ENCODE measurements around the gene SGSM2. TPM values are rescaled to one million over a fixed set of nuclear protein-coding genes. Genes with fewer than 3 reads are reported as not detected.
A peak's percentile ranks its signal among the peaks of the same experiment; 100 is the strongest.

Gene SGSM2
- total RNA-seq, 1 donor from 2014 or later = 56.0 TPM

- Mint-ChIP-seq H3K27ac (ENCODE audit: unreplicated experiment) (no peak overlapping the region), H3K4me3 (ENCODE audit: unreplicated experiment) (no peak overlapping the region), H3K27me3 (ENCODE audit: unreplicated experiment) (no peaks in the 10 kb centered on the region), H3K9me3 (ENCODE audit: unreplicated experiment) (no peaks in the 10 kb centered on the region), H3K36me3 (ENCODE audit: unreplicated experiment) (peaks cover 24% of the 10 kb centered on the region), H3K4me1 (ENCODE audit: unreplicated experiment) (no peaks in the 10 kb centered on the region)
- no peak for DNase-seq (ENCODE audit: extremely low spot score, unreplicated experiment)
- TF ChIP-seq CTCF (IDR thresholded peaks at IDR 0.05) = no peak
Measured at GRCh38 chr17:2319051-2319450, 18.2 kb upstream of the SGSM2 start.

DNA sequence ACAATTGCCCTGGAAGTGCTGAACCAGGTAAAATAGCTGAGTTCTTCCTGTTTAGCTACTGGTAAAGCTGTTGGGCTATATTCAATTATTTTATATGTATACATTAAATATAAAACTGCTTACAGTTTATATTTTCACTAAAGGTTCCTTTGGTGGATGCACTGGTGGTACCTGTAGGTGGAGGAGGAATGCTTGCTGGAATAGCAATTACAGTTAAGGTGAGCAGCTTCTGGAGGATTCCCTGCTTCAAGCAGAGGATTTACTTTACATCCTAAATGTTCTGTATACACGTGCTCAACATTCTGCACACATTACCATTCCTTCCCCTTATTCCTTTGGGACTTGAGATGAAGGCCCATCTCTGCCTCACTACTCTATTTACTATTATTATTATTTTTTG lies 15.9 kb upstream of the SGSM2 start:
- H3K4me3 Mint-ChIP-seq (ENCODE audit: unreplicated experiment) = no peak overlapping the region
- DNase-seq (ENCODE audit: extremely low spot score, unreplicated experiment) = no peak
- H3K4me1 Mint-ChIP-seq (ENCODE audit: unreplicated experiment) = no peaks in the 10 kb centered on the region
- no peak overlapping the region for H3K27ac Mint-ChIP-seq (ENCODE audit: unreplicated experiment)
- H3K27me3 Mint-ChIP-seq (ENCODE audit: unreplicated experiment) = no peaks in the 10 kb centered on the region
- H3K36me3 Mint-ChIP-seq (ENCODE audit: unreplicated experiment) = peaks cover 37% of the 10 kb centered on the region
- no peaks in the 10 kb centered on the region for H3K9me3 Mint-ChIP-seq (ENCODE audit: unreplicated experiment)
- TF ChIP-seq CTCF (IDR thresholded peaks at IDR 0.05) = no peak

DNA sequence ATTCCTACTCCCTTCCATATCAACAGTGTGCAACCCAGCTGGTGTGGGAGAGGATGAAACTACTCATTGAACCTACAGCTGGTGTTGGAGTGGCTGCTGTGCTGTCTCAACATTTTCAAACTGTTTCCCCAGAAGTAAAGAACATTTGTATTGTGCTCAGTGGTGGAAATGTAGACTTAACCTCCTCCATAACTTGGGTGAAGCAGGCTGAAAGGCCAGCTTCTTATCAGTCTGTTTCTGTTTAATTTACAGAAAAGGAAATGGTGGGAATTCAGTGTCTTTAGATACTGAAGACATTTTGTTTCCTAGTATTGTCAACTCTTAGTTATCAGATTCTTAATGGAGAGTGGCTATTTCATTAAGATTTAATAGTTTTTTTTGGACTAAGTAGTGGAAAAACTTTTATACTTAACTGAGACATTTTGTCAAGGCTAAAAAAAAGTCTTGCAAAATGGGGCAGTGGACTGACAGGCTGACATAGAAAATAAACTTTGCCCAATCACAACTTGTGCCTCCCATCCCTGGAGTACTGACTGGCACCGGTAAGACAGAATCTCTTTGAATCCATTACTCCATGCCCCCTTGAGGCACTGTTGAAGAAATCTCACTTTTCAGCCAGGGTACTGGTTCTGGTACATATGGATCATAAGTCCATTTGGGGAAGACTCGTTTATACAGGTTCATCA lies 13.5 kb upstream of the SGSM2 start:
- Mint-ChIP-seq H3K27me3 (ENCODE audit: unreplicated experiment) (no peaks in the 10 kb centered on the region), H3K27ac (ENCODE audit: unreplicated experiment) (no peak overlapping the region), H3K36me3 (ENCODE audit: unreplicated experiment) (peaks cover 40% of the 10 kb centered on the region), H3K4me1 (ENCODE audit: unreplicated experiment) (no peaks in the 10 kb centered on the region), H3K9me3 (ENCODE audit: unreplicated experiment) (no peaks in the 10 kb centered on the region), H3K4me3 (ENCODE audit: unreplicated experiment) (no peak overlapping the region)
- no peak for TF ChIP-seq CTCF (IDR thresholded peaks at IDR 0.05)
- DNase-seq (ENCODE audit: extremely low spot score, unreplicated experiment) = no peak

GRCh38 chr17:2331303-2331702 lies 6.0 kb upstream of the SGSM2 start:
- H3K27ac Mint-ChIP-seq (ENCODE audit: unreplicated experiment) = no peak overlapping the region
- H3K36me3 Mint-ChIP-seq (ENCODE audit: unreplicated experiment) = peaks cover 32% of the 10 kb centered on the region
- TF ChIP-seq CTCF (IDR thresholded peaks at IDR 0.05) = no peak
- H3K9me3 Mint-ChIP-seq (ENCODE audit: unreplicated experiment) = no peaks in the 10 kb centered on the region
- H3K4me3 Mint-ChIP-seq (ENCODE audit: unreplicated experiment) = no peak overlapping the region
- DNase-seq (ENCODE audit: extremely low spot score, unreplicated experiment) = no peak
- no peaks in the 10 kb centered on the region for H3K27me3 Mint-ChIP-seq (ENCODE audit: unreplicated experiment)
- H3K4me1 Mint-ChIP-seq (ENCODE audit: unreplicated experiment) = peaks cover 16% of the 10 kb centered on the region

GRCh38 chr17:2335726-2336214 lies 1.5 kb upstream of the SGSM2 start:
- no peak for DNase-seq (ENCODE audit: extremely low spot score, unreplicated experiment)
- no peak for TF ChIP-seq CTCF (IDR thresholded peaks at IDR 0.05)
- Mint-ChIP-seq H3K27me3 (ENCODE audit: unreplicated experiment) (no peaks in the 10 kb centered on the region), H3K27ac (ENCODE audit: unreplicated experiment) (peak overlapping the region; percentile 94), H3K4me1 (ENCODE audit: unreplicated experiment) (peaks cover 25% of the 10 kb centered on the region), H3K36me3 (ENCODE audit: unreplicated experiment) (peaks cover 13% of the 10 kb centered on the region), H3K4me3 (ENCODE audit: unreplicated experiment) (peak overlapping the region; percentile 99), H3K9me3 (ENCODE audit: unreplicated experiment) (no peaks in the 10 kb centered on the region)

All from osteocyte (in vitro differentiated cells).